ENCODE data around the gene IL11RA.

Gene IL11RA

GRCh38 chr9:34651876-34652601 is at the start of gene IL11RA:
IL11RA (plus strand) TSS chr9:34652185; CDS start chr9:34655218, 3,033 bp downstream.
- peak; percentile 60 for DNase-seq

GRCh38 chr9:34603610-34604231 is 48.3 kb upstream of the IL11RA start:
- peak; percentile 48 for DNase-seq

GRCh38 chr9:34606190-34606589 is 45.8 kb upstream of the IL11RA start:
- DNase-seq = no peak

- DNase-seq = no peak
Observed at GRCh38 chr9:34606905-34607304, 45.1 kb upstream of the IL11RA start.

- DNase-seq = no peak
Observed at GRCh38 chr9:34607331-34607730, 44.7 kb upstream of the IL11RA start.

GRCh38 chr9:34610434-34611206 is 41.4 kb upstream of the IL11RA start:
- no peak for DNase-seq

- no peak for DNase-seq
Observed at GRCh38 chr9:34611251-34611810, 40.7 kb upstream of the IL11RA start.

- DNase-seq = peak; percentile 29
Observed at GRCh38 chr9:34611811-34612787, 39.9 kb upstream of the IL11RA start, which contains the start of gene RPP25L. RPP25L (minus strand) TSS chr9:34612097; CDS start chr9:34611296, 801 bp downstream.

GRCh38 chr9:34612788-34613390 is 39.1 kb upstream of the IL11RA start:
- DNase-seq = peak; percentile 65

- no peak for DNase-seq
Observed at GRCh38 chr9:34615132-34615531, 36.9 kb upstream of the IL11RA start.

- peak; percentile 97 for DNase-seq
Observed at GRCh38 chr9:34620061-34620994, 31.7 kb upstream of the IL11RA start, which contains the start of gene DCTN3. DCTN3 (minus strand) TSS chr9:34620495; CDS start chr9:34620464, 31 bp downstream.

- DNase-seq = no peak
Observed at GRCh38 chr9:34623374-34624235, 28.4 kb upstream of the IL11RA start.

GRCh38 chr9:34624475-34625185 is 27.4 kb upstream of the IL11RA start:
- no peak for DNase-seq

GRCh38 chr9:34625186-34625486 is 26.8 kb upstream of the IL11RA start:
- no peak for DNase-seq

GRCh38 chr9:34627716-34628655 is 24.0 kb upstream of the IL11RA start:
- DNase-seq = no peak

- DNase-seq = no peak
Observed at GRCh38 chr9:34628656-34629490, 23.1 kb upstream of the IL11RA start, which contains the start of gene ARID3C. ARID3C (minus strand) TSS chr9:34629066; CDS start chr9:34628014, 1,052 bp downstream.

- no peak for DNase-seq
Observed at GRCh38 chr9:34629491-34629808, 22.5 kb upstream of the IL11RA start.
